IMR-90 (cell line): ENCODE measurements around the gene APC2. TPM values are rescaled to one million over a fixed set of nuclear protein-coding genes. Genes with fewer than 3 reads are reported as not detected.

Experiments
- ATAC-seq: fragments of 200-7000 bp; cut with Tn5 transposase; 2 replicates; pipeline ENCODE4 v1.9.1; 2020; ENCODE audit warnings: low read depth, mild to moderate bottlenecking, moderate library complexity
- BruUV-seq: library from RNA; stranded (reverse); fragments of 400-500 nt; replicated peaks from 2 replicates; lab custom pipeline; 2021; lab: Mats Ljungman, UMichigan
- CTCF ChIA-PET: fragments of 300-600 bp; formaldehyde crosslinking; extraction: SDS; loops from one replicate; lab custom pipeline; 2021; ENCODE audit warnings: antibody characterized with exemption; lab: Yijun Ruan, JAX
- POLR2A ChIA-PET: fragments of 300-600 bp; sonication (Branson Sonifier 250); formaldehyde crosslinking; loops from one replicate; lab custom pipeline; 2022; ENCODE audit warnings: antibody characterized with exemption; ENCODE audit not compliant: unreplicated experiment; lab: Charles Lee
- DNase-seq: peaks from one replicate; pipeline ENCODE4 v3.0.0; 2013
- H2AFZ ChIP-seq: replicated peaks from 2 replicates; pipeline ENCODE3; 2013; ENCODE audit warnings: low read length, mild to moderate bottlenecking; ENCODE audit not compliant: poor library complexity
- H2AK5ac ChIP-seq: 2 replicates; pipeline ENCODE4 v1.6.1; 2013; ENCODE audit warnings: low read depth, low read length, inconsistent platforms
- H2AK9ac ChIP-seq: replicated peaks from 2 replicates; pipeline ENCODE3; 2013; ENCODE audit warnings: mild to moderate bottlenecking, low read depth, low read length, moderate library complexity; ENCODE audit not compliant: poor library complexity
- H2BK120ac ChIP-seq: 2 replicates; pipeline ENCODE4 v1.6.1; 2013; ENCODE audit warnings: low read depth, low read length, inconsistent platforms
- H2BK15ac ChIP-seq: 3 replicates; pipeline ENCODE4 v1.6.1; 2013; ENCODE audit warnings: low read depth, low read length, inconsistent platforms
- H2BK20ac ChIP-seq: 2 replicates; pipeline ENCODE4 v1.6.1; 2013; ENCODE audit warnings: low read depth, mild to moderate bottlenecking, inconsistent platforms, low read length, moderate library complexity
- H2BK5ac ChIP-seq: 2 replicates; pipeline ENCODE4 v1.6.1; 2013; ENCODE audit warnings: mild to moderate bottlenecking, low read depth, low read length, inconsistent platforms; ENCODE audit not compliant: poor library complexity, severe bottlenecking
- H3K14ac ChIP-seq: replicated peaks from 2 replicates; pipeline ENCODE4 v1.6.1; 2013; ENCODE audit warnings: low read depth, low read length, inconsistent platforms
- H3K18ac ChIP-seq: 2 replicates; pipeline ENCODE4 v1.6.1; 2013; ENCODE audit warnings: low read depth, low read length, control low read depth
- H3K23ac ChIP-seq: 2 replicates; pipeline ENCODE4 v1.6.1; 2013; ENCODE audit warnings: low read depth, low read length, inconsistent platforms
- H3K27ac ChIP-seq: 2 replicates; pipeline ENCODE4 v1.5.1; 2013; ENCODE audit warnings: mild to moderate bottlenecking, control low read depth, low read length; ENCODE audit not compliant: insufficient read depth
- H3K27me3 ChIP-seq: 2 replicates; pipeline ENCODE4 v1.6.1; 2013; ENCODE audit warnings: low read length; ENCODE audit not compliant: control insufficient read depth, insufficient read depth
- H3K36me3 ChIP-seq: 2 replicates; pipeline ENCODE4 v1.6.1; 2013; ENCODE audit warnings: low read length, mixed read lengths; ENCODE audit not compliant: control insufficient read depth, insufficient read depth
- H3K4ac ChIP-seq: 2 replicates; pipeline ENCODE4 v1.6.1; 2013; ENCODE audit warnings: low read depth, low read length, inconsistent platforms
- H3K4me1 ChIP-seq: 2 replicates; pipeline ENCODE4 v1.6.1; 2013; ENCODE audit warnings: low read length, mixed read lengths; ENCODE audit not compliant: control insufficient read depth, insufficient read depth
- H3K4me2 ChIP-seq: 2 replicates; pipeline ENCODE4 v1.6.1; 2013; ENCODE audit warnings: low read depth, mild to moderate bottlenecking, control low read depth, low read length, moderate library complexity
- H3K4me3 ChIP-seq: 2 replicates; pipeline ENCODE4 v1.5.1; 2013; ENCODE audit warnings: low read depth, mild to moderate bottlenecking, control low read depth, low read length, moderate library complexity; ENCODE audit not compliant: insufficient read depth
- H3K56ac ChIP-seq: 2 replicates; pipeline ENCODE4 v1.6.1; 2013; ENCODE audit warnings: low read length, inconsistent platforms; ENCODE audit not compliant: insufficient read depth; ENCODE audit errors: extremely low read depth
- H3K79me1 ChIP-seq, 2 experiments: 2 replicates each; pipeline ENCODE4 v1.6.1; 2013; ENCODE audit warnings: low read length in 2 of 2, inconsistent platforms in 1 of 2, low read depth in 1 of 2
- H3K9ac ChIP-seq: 2 replicates; pipeline ENCODE4 v1.6.1; 2013; ENCODE audit warnings: low read depth, low read length, control low read depth
- H3K9me1 ChIP-seq: 2 replicates; pipeline ENCODE4 v1.6.1; 2013; ENCODE audit warnings: low read length, inconsistent platforms; ENCODE audit not compliant: insufficient read depth
- H3K9me3 ChIP-seq: 2 replicates; pipeline ENCODE4 v1.6.1; 2013; ENCODE audit warnings: low read length; ENCODE audit not compliant: control insufficient read depth, insufficient read depth
- H4K20me1 ChIP-seq: 2 replicates; pipeline ENCODE4 v1.6.1; 2013; ENCODE audit warnings: low read length, inconsistent platforms; ENCODE audit not compliant: insufficient read depth
- H4K5ac ChIP-seq: 2 replicates; pipeline ENCODE4 v1.6.1; 2013; ENCODE audit warnings: mild to moderate bottlenecking, low read depth, low read length, control low read depth
- H4K8ac ChIP-seq, 2 experiments: 2 replicates each; pipeline ENCODE4 v1.6.1; 2013; ENCODE audit warnings: low read depth in 2 of 2, low read length in 2 of 2, control low read depth in 1 of 2, inconsistent platforms in 1 of 2
- H4K91ac ChIP-seq: 2 replicates; pipeline ENCODE4 v1.6.1; 2013; ENCODE audit warnings: low read depth, low read length, inconsistent platforms; ENCODE audit not compliant: insufficient read depth
- CEBPB ChIP-seq: IDR thresholded peaks from 2 replicates; pipeline ENCODE4 v1.6.1; 2012; ENCODE audit warnings: low read depth, low read length, improper control_type of control experiment
- CHD1 ChIP-seq: IDR thresholded peaks from 2 replicates; pipeline ENCODE4 v1.6.1; 2012; ENCODE audit warnings: low read depth, low read length, improper control_type of control experiment
- CTCF ChIP-seq: conservative IDR thresholded peaks from 2 replicates; pipeline ENCODE4 v1.5.1; 2012; ENCODE audit warnings: mild to moderate bottlenecking, low read depth, low read length, improper control_type of control experiment
- FOS ChIP-seq: fragments of 150-350 bp; IDR thresholded peaks from 2 replicates; pipeline ENCODE4 v1.6.1; 2016; ENCODE audit warnings: low read depth, low read length
- MAFK ChIP-seq: IDR thresholded peaks from 2 replicates; pipeline ENCODE4 v1.6.1; 2012; ENCODE audit warnings: low read depth, low read length, improper control_type of control experiment
- MAZ ChIP-seq: IDR thresholded peaks from 2 replicates; pipeline ENCODE4 v1.6.1; 2012; ENCODE audit warnings: low read depth, mild to moderate bottlenecking, low read length, improper control_type of control experiment, moderate library complexity, borderline replicate concordance
- MXI1 ChIP-seq: IDR thresholded peaks from 2 replicates; pipeline ENCODE4 v1.6.1; 2012; ENCODE audit warnings: low read depth, mild to moderate bottlenecking, low read length, moderate library complexity, borderline replicate concordance
- NFE2L2 ChIP-seq: fragments of 150-350 bp; IDR thresholded peaks from 2 replicates; pipeline ENCODE4 v1.6.1; 2016; ENCODE audit warnings: low read depth, mild to moderate bottlenecking, low read length
- POLR2A ChIP-seq: IDR thresholded peaks from 2 replicates; pipeline ENCODE4 v1.6.1; 2012; ENCODE audit warnings: mild to moderate bottlenecking, low read depth, low read length
- RAD21 ChIP-seq: IDR thresholded peaks from 2 replicates; pipeline ENCODE4 v1.6.1; 2012; ENCODE audit warnings: low read length, improper control_type of control experiment
- RCOR1 ChIP-seq: IDR thresholded peaks from 2 replicates; pipeline ENCODE4 v1.6.1; 2012; ENCODE audit warnings: mild to moderate bottlenecking, low read length, improper control_type of control experiment; ENCODE audit not compliant: insufficient replicate concordance
- RFX5 ChIP-seq: IDR thresholded peaks from 2 replicates; pipeline ENCODE4 v1.8.0; 2012; ENCODE audit warnings: low read depth, mild to moderate bottlenecking, low read length, moderate library complexity
- SMC3 ChIP-seq: fragments of 150-350 bp; IDR thresholded peaks from 2 replicates; pipeline ENCODE4 v1.6.1; 2016; ENCODE audit warnings: low read depth, mild to moderate bottlenecking, antibody characterized with exemption, low read length, moderate library complexity
- WGBS, 2 experiments: methylation state at CpG; one replicate each; pipeline versions ENCODE4 v1.1.5 to v1.1.7; 2013; ENCODE audit warnings: missing lambda C conversion rate in 2 of 2; ENCODE audit not compliant: insufficient read length in 1 of 2; ENCODE audit errors: extremely low coverage in 2 of 2; 5-methylcytosine and 5-hydroxymethylcytosine counted together
- dilution Hi-C: fragments of 300-500 bp; cut with HindIII; formaldehyde crosslinking; loops from one replicate; pipeline ENCODE4 v1.14.3; 2018; ENCODE audit warnings: low sequenced_read_pairs; ENCODE audit not compliant: unreplicated experiment
- in situ Hi-C: fragments of 300-500 bp; cut with MboI; formaldehyde crosslinking; loops from 3 replicates; pipeline ENCODE4 v1.14.3; 2019; ENCODE audit warnings: low sequenced_read_pairs, inconsistent platforms, mixed read lengths
- intact Hi-C: fragments of 100-400 bp; cut with micrococcal nuclease; formaldehyde crosslinking; loops from 2 replicates; pipeline ENCODE4 v1.10.0; 2022
- polyA plus RNA-seq, 3 experiments: library from polyadenylated mRNA; depleted of rRNA; stranded (reverse); fragments of >200 nt; gene quantifications; 2 replicates each; pipeline ENCODE4 v1.2.3, GENCODE V29; 2012; ENCODE audit warnings: low replicate concordance in 1 of 3
- total RNA-seq: library from RNA; depleted of rRNA; stranded (reverse); fragments of >200 nt; gene quantifications from 2 replicates; pipeline ENCODE4 v1.2.3, GENCODE V29; 2012
- TF ChIP-seq, protein P1 (sequence below): fragments of 150-350 bp; IDR thresholded peaks from 2 replicates; pipeline ENCODE4 v1.6.1; 2017; ENCODE audit warnings: mild to moderate bottlenecking, antibody characterized with exemption, low read length, low read depth

Gene APC2
- total and polyA plus RNA-seq, 2 of the 4 experiments (the other 2 are of a cell fraction): 0.36 to 0.41 TPM

DNA sequence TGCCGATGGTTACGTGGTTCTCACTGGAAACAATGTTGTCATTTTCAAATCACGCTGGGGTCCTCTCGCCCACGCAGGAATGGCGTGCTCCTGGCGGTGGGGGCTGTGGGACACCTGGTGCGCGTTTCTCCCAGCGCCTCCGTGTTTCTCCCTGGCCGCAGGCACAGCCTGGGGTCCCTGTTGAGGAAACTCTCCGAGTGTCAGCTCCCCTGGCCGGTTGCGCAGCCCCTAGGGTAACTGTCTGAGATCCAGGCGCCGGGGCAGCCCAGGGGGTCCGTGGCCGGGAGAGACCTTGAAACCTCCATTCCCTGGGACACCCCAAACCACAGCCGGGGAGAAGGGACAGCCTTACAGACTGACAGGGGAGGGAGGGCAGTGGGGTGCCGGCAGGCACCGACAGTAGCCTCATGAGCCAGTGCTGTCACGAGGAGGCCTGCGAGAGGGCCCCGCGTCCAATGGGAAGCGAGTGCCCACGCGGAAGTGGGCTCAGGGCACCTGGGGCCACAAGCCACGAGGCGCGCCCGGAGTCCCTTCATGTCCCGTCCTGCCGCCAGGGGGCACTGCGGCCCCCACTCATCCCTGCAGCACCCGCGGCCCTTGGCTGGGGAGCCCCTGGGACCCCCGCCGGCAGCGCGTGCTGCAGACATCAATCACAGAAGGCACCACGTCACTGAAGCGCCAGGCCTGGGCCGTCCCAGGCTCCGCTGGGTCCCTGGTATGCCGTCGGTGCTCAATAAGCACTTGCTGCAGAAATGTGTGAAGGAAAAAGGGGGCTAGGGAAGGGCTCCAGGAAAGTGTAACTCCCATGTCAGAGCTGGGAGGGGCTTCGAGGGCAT lies 53.4 kb downstream of the APC2 start:
- CTCF ChIA-PET: no interaction called here
- Histone ChIP-seq H2BK120ac (no peak overlapping the region), H2AFZ (peak overlapping the region; percentile 71)
- TF ChIP-seq SMC3 (no peak), CHD1 (no peak), POLR2A (no peak), MAZ (peak; percentile 33; the same call in 1 of the 2 replicates), RFX5 (no peak), MXI1 (no peak; the same call in 1 of the 2 replicates), NFE2L2 (no peak), MAFK (no peak), RCOR1 (no peak), RAD21 (peak; percentile 36; the same call in 1 of the 2 replicates), CEBPB (no peak), FOS (no peak), CTCF (peak; percentile 58)
- TF ChIP-seq, protein P1, sequence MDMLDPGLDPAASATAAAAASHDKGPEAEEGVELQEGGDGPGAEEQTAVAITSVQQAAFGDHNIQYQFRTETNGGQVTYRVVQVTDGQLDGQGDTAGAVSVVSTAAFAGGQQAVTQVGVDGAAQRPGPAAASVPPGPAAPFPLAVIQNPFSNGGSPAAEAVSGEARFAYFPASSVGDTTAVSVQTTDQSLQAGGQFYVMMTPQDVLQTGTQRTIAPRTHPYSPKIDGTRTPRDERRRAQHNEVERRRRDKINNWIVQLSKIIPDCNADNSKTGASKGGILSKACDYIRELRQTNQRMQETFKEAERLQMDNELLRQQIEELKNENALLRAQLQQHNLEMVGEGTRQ: peak; percentile 72

More for the DNA sequence above, 53.4 kb downstream of the APC2 start:
- POLR2A ChIA-PET: no interaction called here
- Histone ChIP-seq H2AK5ac (no peak overlapping the region), H2BK15ac (no peak overlapping the region), H3K9me1 (no peaks in the 10 kb centered on the region; the same call in 1 of the 2 replicates), H3K4me2 (peak overlapping the region; percentile 52), H2BK20ac (no peak overlapping the region), H3K36me3 (peaks cover 8% of the 10 kb centered on the region), H3K27me3 (peaks cover 7% of the 10 kb centered on the region; the same call in 1 of the 2 replicates), H4K8ac (peak overlapping the region; percentile 19 to 37; a peak in 1 of 4 replicates), H3K4me3 (no peak overlapping the region), H4K91ac (no peak overlapping the region), H2BK5ac (no peak overlapping the region), H3K18ac (no peak overlapping the region), H4K5ac (peak overlapping the region; percentile 20; the same call in 1 of the 2 replicates), H3K23ac (no peak overlapping the region), H3K14ac (no peak overlapping the region), H4K20me1 (no peaks in the 10 kb centered on the region; the same call in 1 of the 2 replicates), H3K4me1 (peaks cover 5% of the 10 kb centered on the region), H2AK9ac (no peak overlapping the region), H3K56ac (no peak overlapping the region), H3K9ac (no peak overlapping the region), H3K27ac (no peak overlapping the region), H3K9me3 (no peaks in the 10 kb centered on the region), H3K4ac (no peak overlapping the region), H3K79me1 (no peaks in the 10 kb centered on the region)
- 12% methylated on average over 18 of the region's 49 CpGs; no CpG with 5 or more reads in 1 of the 2 experiments for WGBS, 2 experiments
- intact Hi-C loops (no loop called here), dilution Hi-C loops (no loop called here), in situ Hi-C loops (no loop called here)
- ATAC-seq (peak; percentile 27), DNase-seq (peak; percentile 32)
- BruUV-seq: no TSS peak
